T-cell (primary cell): ENCODE results near the gene ELANE. TPM values are rescaled to one million over a fixed set of nuclear protein-coding genes. Genes with fewer than 3 reads are reported as not detected.

Source experiments
- ATAC-seq, 4 experiments: fragments of 200-7000 bp in 3 of 4; fragments of 150-1000 bp in 1 of 4; cut with Tn5 transposase; replicated peaks in 1 of 4; 1 replicate in 3 of 4; 2 replicates in 1 of 4; pipeline ENCODE4 v1.10.0; 2021; ENCODE audit warnings: moderate library complexity in 3 of 4, mild to moderate bottlenecking in 2 of 4, moderate number of reproducible peaks in 1 of 4
- CTCF ChIA-PET, 2 donors: fragments of 300-600 bp; sonication (Branson Sonifier 250); formaldehyde crosslinking; loops; one replicate each; lab custom pipeline; 2022; ENCODE audit warnings: antibody characterized with exemption in 2 of 2; lab: Charles Lee
- POLR2A ChIA-PET, 2 donors: fragments of 300-600 bp; sonication (Branson Sonifier 250); formaldehyde crosslinking; loops; one replicate each; lab custom pipeline; 2022; ENCODE audit warnings: antibody characterized with exemption in 2 of 2; lab: Charles Lee
- DNase-seq, 35 experiments: peaks; one replicate each; pipeline versions ENCODE4 v3.0.0 to v3.0.0-alpha.2; 2013 to 2023
- H3K27ac ChIP-seq: one replicate; pipeline ENCODE4 v1.5.1; 2013; ENCODE audit warnings: low read length
- H3K27me3 ChIP-seq, 2 experiments: replicated peaks in 1 of 2; 1 replicate in 1 of 2; 2 replicates in 1 of 2; pipeline versions ENCODE4 v1.6.1 to v1.7.0; 2013; ENCODE audit warnings: low read length in 1 of 2, mixed read lengths in 1 of 2; ENCODE audit not compliant: control insufficient read depth in 2 of 2, insufficient read depth in 2 of 2; ENCODE audit errors: extremely low read depth in 1 of 2
- H3K36me3 ChIP-seq, 2 donors: 1 replicate in 1 of 2; 2 replicates in 1 of 2; pipeline versions ENCODE4 v1.6.1 to v1.7.0; 2013; ENCODE audit warnings: low read length in 1 of 2; ENCODE audit not compliant: control insufficient read depth in 2 of 2, insufficient read depth in 1 of 2; ENCODE audit errors: extremely low read depth in 1 of 2
- H3K4me1 ChIP-seq, 2 experiments: 1 replicate in 1 of 2; 2 replicates in 1 of 2; pipeline versions ENCODE4 v1.6.1 to v1.7.0; 2013; ENCODE audit warnings: low read length in 2 of 2, mixed read lengths in 1 of 2; ENCODE audit not compliant: insufficient read depth in 2 of 2, control insufficient read depth in 1 of 2; ENCODE audit errors: extremely low read depth in 1 of 2
- H3K4me3 ChIP-seq, 2 donors: 1 replicate in 1 of 2; 2 replicates in 1 of 2; pipeline versions ENCODE4 v1.5.1 to v1.7.0; 2013; ENCODE audit warnings: mild to moderate bottlenecking in 2 of 2, low read length in 1 of 2, moderate library complexity in 1 of 2; ENCODE audit not compliant: control insufficient read depth in 1 of 2; ENCODE audit errors: extremely low read depth in 1 of 2
- H3K9me3 ChIP-seq: 2 replicates; pipeline ENCODE4 v1.7.0; 2013
- H3K27ac Mint-ChIP-seq, 2 donors: one replicate each; pipeline ENCODE4 v1.8.0; 2020 to 2021; ENCODE audit warnings: mild to moderate bottlenecking in 2 of 2, mixed read lengths in 2 of 2
- H3K27me3 Mint-ChIP-seq, 2 donors: one replicate each; pipeline ENCODE4 v1.8.0; 2021 to 2022; ENCODE audit warnings: mixed read lengths in 2 of 2
- H3K36me3 Mint-ChIP-seq: one replicate; pipeline ENCODE4 v1.8.0; 2021; ENCODE audit warnings: mixed read lengths
- H3K4me1 Mint-ChIP-seq, 3 donors: one replicate each; pipeline ENCODE4 v1.8.0; 2020 to 2022; ENCODE audit warnings: mixed read lengths in 3 of 3, mild to moderate bottlenecking in 1 of 3
- H3K4me3 Mint-ChIP-seq, 3 donors: one replicate each; pipeline ENCODE4 v1.8.0; 2020 to 2022; ENCODE audit warnings: mild to moderate bottlenecking in 3 of 3, mixed read lengths in 3 of 3, moderate library complexity in 3 of 3
- H3K9me3 Mint-ChIP-seq, 3 donors: one replicate each; pipeline ENCODE4 v1.8.0; 2020 to 2022; ENCODE audit warnings: mixed read lengths in 3 of 3
- WGBS: methylation state at CpG from one replicate; pipeline ENCODE4 v1.1.5; 2013; ENCODE audit warnings: missing lambda C conversion rate; ENCODE audit not compliant: insufficient coverage; 5-methylcytosine and 5-hydroxymethylcytosine counted together
- total RNA-seq, 35 experiments: library from RNA in 6 of 35; stranded (reverse) in 6 of 35; fragments of 120-200 nt in 1 of 35; gene quantifications; one replicate each; pipeline versions ENCODE4 v1.2.1 to v1.2.4 and lab custom pipeline; 2013 to 2026

ELANE gene
- total RNA-seq, 5 donors from 2014 or later (not counting 1 experiment from before 2014, with no cell fraction given), result 0.83 TPM; not detected in 4

- DNase-seq (no peak), ATAC-seq (no peak)
- Mint-ChIP-seq H3K4me1 (peaks cover 7 to 11% (median 9%) of the 10 kb centered on the region in 3 donors), H3K36me3 (peaks cover 19% of the 10 kb centered on the region), H3K27ac (no peak overlapping the region), H3K27me3 (no peaks in the 10 kb centered on the region), H3K9me3 (no peaks in the 10 kb centered on the region), H3K4me3 (no peak overlapping the region)
- CTCF ChIA-PET, result no interaction called here
- Histone ChIP-seq H3K27ac (no peak overlapping the region), H3K27me3 (no peaks in the 10 kb centered on the region), H3K9me3 (no peaks in the 10 kb centered on the region), H3K4me3 (no peak overlapping the region), H3K4me1 (no peaks in the 10 kb centered on the region), H3K36me3 (peaks cover 65 to 67% of the 10 kb centered on the region in 2 donors)
- POLR2A ChIA-PET, result interaction anchor here in 1 of 2 donors (0.6 kb wide), 1 partner anchor 176 kb away, joined by 7 read pairs; no protein-coding TSS in a partner anchor
- WGBS, result 95% methylated on average over 29 of the region's 30 CpGs
Measured at GRCh38 chr19:810077-810855, 41.8 kb upstream of the ELANE start.

DNA sequence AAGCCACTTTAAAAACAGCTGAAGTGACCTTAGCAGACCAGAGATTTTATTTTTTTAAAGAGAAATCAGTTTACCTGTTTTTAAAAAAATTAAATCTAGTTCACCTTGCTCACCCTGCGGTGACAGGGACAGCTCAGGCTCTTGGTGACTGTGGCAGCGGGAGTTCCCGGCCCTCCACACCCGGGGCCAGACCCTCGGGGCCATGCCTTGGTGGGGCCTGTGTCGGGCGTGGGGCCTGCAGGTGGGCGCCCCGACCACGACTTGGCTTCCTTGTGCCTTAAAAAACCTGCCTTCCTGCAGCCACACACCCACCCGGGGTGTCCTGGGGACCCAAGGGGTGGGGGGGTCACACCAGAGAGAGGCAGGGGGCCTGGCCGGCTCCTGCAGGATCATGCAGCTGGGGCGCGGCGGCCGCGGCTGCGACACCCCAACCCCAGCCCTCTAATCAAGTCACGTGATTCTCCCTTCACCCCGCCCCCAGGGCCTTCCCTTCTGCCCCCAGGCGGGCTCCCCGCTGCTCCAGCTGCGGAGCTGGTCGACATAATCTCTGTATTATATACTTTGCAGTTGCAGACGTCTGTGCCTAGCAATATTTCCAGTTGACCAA, 41.1 kb upstream of the ELANE start:
- 93% methylated on average over 20 of the region's 25 CpGs for WGBS
- H3K9me3 ChIP-seq, result no peaks in the 10 kb centered on the region

GRCh38 chr19:811506-812048, 40.5 kb upstream of the ELANE start:
- WGBS, result 93% methylated on average over 11 of the region's 20 CpGs
- Histone ChIP-seq H3K4me1 (no peaks in the 10 kb centered on the region), H3K27ac (no peak overlapping the region), H3K9me3 (no peaks in the 10 kb centered on the region), H3K4me3 (no peak overlapping the region), H3K27me3 (no peaks in the 10 kb centered on the region), H3K36me3 (peaks cover 52 to 55% of the 10 kb centered on the region in 2 donors)
- Mint-ChIP-seq H3K36me3 (peaks cover 26% of the 10 kb centered on the region), H3K9me3 (no peaks in the 10 kb centered on the region), H3K4me3 (no peak overlapping the region), H3K27me3 (no peaks in the 10 kb centered on the region), H3K4me1 (peaks cover 9 to 13% (median 10%) of the 10 kb centered on the region in 3 donors), H3K27ac (no peak overlapping the region)
- ATAC-seq (no peak), DNase-seq (no peak)
- ChIA-PET POLR2A (no interaction called here), CTCF (no interaction called here)

More for the DNA sequence above, 41.1 kb upstream of the ELANE start:
- H3K4me1 Mint-ChIP-seq, result peaks cover 7 to 11% (median 9%) of the 10 kb centered on the region in 3 donors
- no peak overlapping the region for H3K4me3 Mint-ChIP-seq
- Histone ChIP-seq H3K27ac (no peak overlapping the region), H3K27me3 (no peaks in the 10 kb centered on the region), H3K4me3 (no peak overlapping the region), H3K4me1 (no peaks in the 10 kb centered on the region), H3K36me3 (peaks cover 58 to 61% of the 10 kb centered on the region in 2 donors)
- no peaks in the 10 kb centered on the region for H3K9me3 Mint-ChIP-seq
- DNase-seq (no peak), ATAC-seq (no peak)
- CTCF ChIA-PET, result no interaction called here
- no peaks in the 10 kb centered on the region for H3K27me3 Mint-ChIP-seq
- H3K27ac Mint-ChIP-seq, result no peak overlapping the region
- peaks cover 22% of the 10 kb centered on the region for H3K36me3 Mint-ChIP-seq
- POLR2A ChIA-PET, result interaction anchor here in 1 of 2 donors (0.6 kb wide), 1 partner anchor 177 kb away, joined by 7 read pairs; no protein-coding TSS in a partner anchor

DNA sequence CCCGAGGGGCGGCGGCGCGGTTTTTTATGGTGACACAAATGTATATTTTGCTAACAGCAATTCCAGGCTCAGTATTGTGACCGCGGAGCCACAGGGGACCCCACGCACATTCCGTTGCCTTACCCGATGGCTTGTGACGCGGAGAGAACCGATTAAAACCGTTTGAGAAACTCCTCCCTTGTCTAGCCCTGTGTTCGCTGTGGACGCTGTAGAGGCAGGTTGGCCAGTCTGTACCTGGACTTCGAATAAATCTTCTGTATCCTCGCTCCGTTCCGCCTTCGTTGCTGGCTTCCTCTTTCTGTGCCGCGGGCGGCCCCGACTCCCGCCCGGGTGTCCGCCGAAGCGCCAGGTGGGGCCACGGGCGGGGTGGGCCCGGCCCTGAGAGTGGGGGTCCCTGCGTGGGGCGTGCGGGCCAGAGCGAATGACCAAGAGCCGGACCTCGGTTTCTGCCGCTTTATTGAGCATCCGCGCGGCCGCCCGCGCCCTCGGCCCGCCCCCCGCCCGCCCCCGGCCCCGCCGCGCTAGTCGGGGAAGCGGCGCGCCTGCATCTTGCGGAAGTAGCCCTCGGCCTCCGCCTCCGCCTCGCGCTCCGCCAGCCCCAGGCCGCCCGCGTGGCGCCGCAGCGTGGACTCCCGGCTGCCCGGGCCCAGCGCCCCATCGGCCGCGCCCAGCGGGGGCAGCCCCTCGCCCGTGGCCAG, 39.9 kb upstream of the ELANE start:
- Mint-ChIP-seq H3K9me3 (no peaks in the 10 kb centered on the region), H3K27ac (no peak overlapping the region), H3K36me3 (peaks cover 22% of the 10 kb centered on the region), H3K4me3 (no peak overlapping the region), H3K4me1 (peaks cover 7 to 14% (median 7%) of the 10 kb centered on the region in 3 donors), H3K27me3 (no peaks in the 10 kb centered on the region)
- 96% methylated on average over 52 of the region's 80 CpGs for WGBS
- Histone ChIP-seq H3K27me3 (no peaks in the 10 kb centered on the region), H3K36me3 (peaks cover 46 to 48% of the 10 kb centered on the region in 2 donors), H3K9me3 (no peaks in the 10 kb centered on the region), H3K4me1 (no peaks in the 10 kb centered on the region), H3K4me3 (no peak overlapping the region), H3K27ac (no peak overlapping the region)
- peak in 1 of 4 experiments; percentile 1 for ATAC-seq
- no peak for DNase-seq
- POLR2A ChIA-PET, result no interaction called here
- CTCF ChIA-PET, result no interaction called here

DNA sequence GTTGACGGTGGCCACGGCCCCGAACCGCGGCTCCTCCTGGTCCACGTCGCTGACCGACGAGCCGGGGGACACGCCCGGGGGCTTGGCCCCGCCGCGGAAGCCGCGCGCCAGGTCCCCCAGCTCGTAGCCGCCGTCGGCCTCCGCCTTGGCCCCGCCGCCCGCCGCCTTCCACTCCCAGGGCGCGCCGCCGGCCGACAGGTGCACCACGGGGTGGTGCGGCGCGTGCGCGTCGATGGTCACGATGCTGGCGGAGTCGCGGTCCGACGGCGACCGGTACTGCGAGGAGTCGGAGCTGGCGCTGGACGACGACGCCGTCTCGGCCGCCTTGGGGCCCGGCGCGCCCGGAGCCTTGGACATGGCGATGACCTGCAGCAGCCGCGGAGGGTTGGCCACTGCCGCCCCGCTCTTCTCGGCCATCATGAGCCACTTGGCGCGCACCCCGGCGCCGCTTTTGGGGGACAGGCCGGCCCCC, 39.3 kb upstream of the ELANE start:
- ATAC-seq, result peak in 1 of 4 experiments; percentile 4
- H3K9me3 ChIP-seq, result no peaks in the 10 kb centered on the region
- peaks cover 43 to 44% of the 10 kb centered on the region in 2 donors for H3K36me3 ChIP-seq
- no peak for DNase-seq
- Mint-ChIP-seq H3K27ac (no peak overlapping the region), H3K9me3 (no peaks in the 10 kb centered on the region), H3K4me1 (peaks cover under 1 to 9% (median 1%) of the 10 kb centered on the region in 3 donors), H3K36me3 (peaks cover 17% of the 10 kb centered on the region), H3K4me3 (no peak overlapping the region), H3K27me3 (no peaks in the 10 kb centered on the region)
- ChIA-PET POLR2A (no interaction called here), CTCF (no interaction called here)
- no peak overlapping the region for H3K4me3 ChIP-seq
- H3K4me1 ChIP-seq, result no peaks in the 10 kb centered on the region
- no peaks in the 10 kb centered on the region for H3K27me3 ChIP-seq
- no peak overlapping the region for H3K27ac ChIP-seq
- WGBS, result 96% methylated on average over 67 of the region's 72 CpGs
